ENCODE results near the gene IMPACT. TPM values are rescaled to one million over a fixed set of nuclear protein-coding genes. Genes with fewer than 3 reads are reported as not detected.

IMPACT gene
- total RNA-seq, 1 experiment from 2014 or later: 88.3 TPM

DNA sequence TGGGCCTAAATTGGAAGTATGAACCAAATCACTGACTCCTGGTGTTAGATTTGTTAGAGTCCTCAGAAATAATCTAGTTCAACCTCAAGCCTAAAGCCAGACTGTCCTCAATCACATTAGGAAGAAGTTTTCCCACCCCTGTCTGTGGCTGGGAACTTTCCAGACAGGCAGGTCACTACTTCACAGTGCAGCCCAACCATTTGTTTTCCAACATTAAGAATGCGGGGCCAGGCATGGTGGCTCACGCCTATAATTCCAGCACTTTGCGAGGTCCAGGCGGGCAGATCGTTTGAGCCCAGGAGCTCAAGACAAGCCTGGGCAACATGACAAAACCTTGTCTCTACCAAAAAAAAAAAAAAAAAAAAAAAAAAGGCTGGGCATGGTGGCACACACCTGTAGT lies 23.4 kb upstream of the IMPACT start:
- CTCF ChIA-PET: no interaction called here
- H3K4me3 Mint-ChIP-seq (ENCODE audit: unreplicated experiment): no peak overlapping the region
- no peak for DNase-seq (ENCODE audit: unreplicated experiment)
- no peak overlapping the region for H3K27ac Mint-ChIP-seq (ENCODE audit: low read depth, unreplicated experiment)
- TF ChIP-seq CTCF (IDR thresholded peaks at IDR 0.05; ENCODE audit: unreplicated experiment): no peak
- no peaks in the 10 kb centered on the region for H3K9me3 Mint-ChIP-seq (ENCODE audit: unreplicated experiment)
- BruUV-seq (replicated peaks): no TSS peak
- H3K27me3 Mint-ChIP-seq (ENCODE audit: insufficient read depth, unreplicated experiment): peaks cover 14% of the 10 kb centered on the region
- POLR2A ChIA-PET: no interaction called here
- no peaks in the 10 kb centered on the region for H3K4me1 Mint-ChIP-seq (ENCODE audit: insufficient read depth, unreplicated experiment)
- no peaks in the 10 kb centered on the region for H3K36me3 Mint-ChIP-seq (ENCODE audit: insufficient read depth, unreplicated experiment)
- intact Hi-C loops (cut with micrococcal nuclease): no loop called here

- ChIA-PET POLR2A (interaction anchor here (1.2 kb wide), 1 partner anchor 27 kb away, joined by 3 read pairs; no protein-coding TSS in a partner anchor), CTCF (interaction anchor here (0.6 kb wide), 1 partner anchor 44 kb away, joined by 3 read pairs; no protein-coding TSS in a partner anchor)
- H3K4me3 Mint-ChIP-seq (ENCODE audit: unreplicated experiment): no peak overlapping the region
- no peaks in the 10 kb centered on the region for H3K9me3 Mint-ChIP-seq (ENCODE audit: unreplicated experiment)
- H3K36me3 Mint-ChIP-seq (ENCODE audit: insufficient read depth, unreplicated experiment): no peaks in the 10 kb centered on the region
- H3K27ac Mint-ChIP-seq (ENCODE audit: low read depth, unreplicated experiment): no peak overlapping the region
- no peak for TF ChIP-seq CTCF (IDR thresholded peaks at IDR 0.05; ENCODE audit: unreplicated experiment)
- H3K4me1 Mint-ChIP-seq (ENCODE audit: insufficient read depth, unreplicated experiment): no peaks in the 10 kb centered on the region
- intact Hi-C loops (cut with micrococcal nuclease): no loop called here
- H3K27me3 Mint-ChIP-seq (ENCODE audit: insufficient read depth, unreplicated experiment): peaks cover 14% of the 10 kb centered on the region
- DNase-seq (ENCODE audit: unreplicated experiment): no peak
- BruUV-seq (replicated peaks): no TSS peak
Observed at GRCh38 chr18:24404591-24404990, 21.9 kb upstream of the IMPACT start.

- CTCF ChIA-PET: no interaction called here
- no peak for DNase-seq (ENCODE audit: unreplicated experiment)
- intact Hi-C loops (cut with micrococcal nuclease): no loop called here
- no peak overlapping the region for H3K4me3 Mint-ChIP-seq (ENCODE audit: unreplicated experiment)
- H3K9me3 Mint-ChIP-seq (ENCODE audit: unreplicated experiment): no peaks in the 10 kb centered on the region
- TF ChIP-seq CTCF (IDR thresholded peaks at IDR 0.05; ENCODE audit: unreplicated experiment): no peak
- peaks cover 14% of the 10 kb centered on the region for H3K27me3 Mint-ChIP-seq (ENCODE audit: insufficient read depth, unreplicated experiment)
- POLR2A ChIA-PET: no interaction called here
- H3K27ac Mint-ChIP-seq (ENCODE audit: low read depth, unreplicated experiment): no peak overlapping the region
- H3K4me1 Mint-ChIP-seq (ENCODE audit: insufficient read depth, unreplicated experiment): peaks cover 8% of the 10 kb centered on the region
- no TSS peak for BruUV-seq (replicated peaks)
- H3K36me3 Mint-ChIP-seq (ENCODE audit: insufficient read depth, unreplicated experiment): no peaks in the 10 kb centered on the region
Observed at GRCh38 chr18:24408496-24408895, 18.0 kb upstream of the IMPACT start.

- H3K36me3 Mint-ChIP-seq (ENCODE audit: insufficient read depth, unreplicated experiment): no peaks in the 10 kb centered on the region
- H3K27ac Mint-ChIP-seq (ENCODE audit: low read depth, unreplicated experiment): no peak overlapping the region
- ChIA-PET CTCF (interaction anchor here (0.8 to 5.5 kb wide), 12 partner anchors 11 to 237 kb away, joined by 3 to 66 read pairs (median 4); no protein-coding TSS in a partner anchor), POLR2A (interaction anchor here (2.9 kb wide), 1 partner anchor 15 kb away, joined by 15 read pairs; the partner anchor contains the start of gene OSBPL1A)
- BruUV-seq (replicated peaks): no TSS peak
- H3K9me3 Mint-ChIP-seq (ENCODE audit: unreplicated experiment): no peaks in the 10 kb centered on the region
- no peaks in the 10 kb centered on the region for H3K27me3 Mint-ChIP-seq (ENCODE audit: insufficient read depth, unreplicated experiment)
- intact Hi-C loops (cut with micrococcal nuclease): loop anchor here (1.0 kb wide), 1 partner anchor 54 kb away; no protein-coding TSS in a partner anchor
- peaks cover 9% of the 10 kb centered on the region for H3K4me1 Mint-ChIP-seq (ENCODE audit: insufficient read depth, unreplicated experiment)
- no peak overlapping the region for H3K4me3 Mint-ChIP-seq (ENCODE audit: unreplicated experiment)
- TF ChIP-seq CTCF (IDR thresholded peaks at IDR 0.05; ENCODE audit: unreplicated experiment): peak; percentile 33
- peak; percentile 36 for DNase-seq (ENCODE audit: unreplicated experiment)
Observed at GRCh38 chr18:24413148-24413547, 13.3 kb upstream of the IMPACT start.
